ENCODE results near the gene ABCA13. TPM values are rescaled to one million over a fixed set of nuclear protein-coding genes. Genes with fewer than 3 reads are reported as not detected.

Gene ABCA13
- total RNA-seq, 4 donors from 2014 or later, result 0.38 to 9.8 (median 4.9) TPM

DNA sequence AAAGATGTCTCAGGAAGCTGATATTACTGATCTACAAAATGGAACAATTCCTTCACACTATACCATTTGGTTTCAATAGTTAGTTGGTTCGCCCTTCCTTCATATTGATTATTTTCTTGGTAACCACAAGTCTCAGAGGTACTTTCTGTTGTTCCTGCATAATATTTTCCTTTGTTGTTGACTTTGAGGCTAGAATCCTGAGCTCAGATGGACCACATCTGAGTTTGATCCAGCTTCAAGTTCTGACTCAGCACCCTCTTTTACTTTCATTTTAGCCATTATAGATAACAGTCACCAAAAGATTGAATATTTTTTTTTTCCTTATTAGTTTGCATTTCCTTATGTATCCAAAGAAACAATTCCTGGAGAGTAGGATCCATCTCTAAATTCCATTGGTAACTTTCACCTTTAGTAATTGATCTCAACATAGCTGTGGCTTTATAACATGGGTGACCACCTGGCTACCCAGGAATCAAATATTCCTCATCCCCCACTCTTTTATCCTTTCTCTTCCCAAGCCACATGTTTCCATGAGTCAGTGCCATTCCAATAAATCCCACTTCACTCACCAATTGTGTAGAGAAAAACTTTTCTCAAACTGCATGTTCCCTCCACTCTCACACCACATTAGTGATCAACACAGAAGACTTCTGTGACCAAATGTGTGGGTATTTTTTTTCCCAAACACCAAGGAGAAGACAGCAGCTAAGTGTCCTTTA, 9.7 kb upstream of the ABCA13 start:
- no peak for TF ChIP-seq POLR2A (IDR thresholded peaks at IDR 0.05)
- no peak for TF ChIP-seq CTCF (IDR thresholded peaks at IDR 0.05)
- DNase-seq, result no peak
- H3K4me3 ChIP-seq, result no peak overlapping the region
- peaks cover 0 to 3% (median 0%) of the 10 kb centered on the region in 3 donors for H3K9me3 ChIP-seq
- no peaks in the 10 kb centered on the region for H3K36me3 ChIP-seq
- H3K27me3 ChIP-seq, result no peaks in the 10 kb centered on the region
- no peaks in the 10 kb centered on the region for H3K4me1 ChIP-seq
- 79 to 93% methylated on average over 1 of the region's 1 CpG for WGBS, 2 donors
- H3K27ac ChIP-seq, result no peak overlapping the region
- intact Hi-C loops (cut with DNase I), result no loop called here

GRCh38 chr7:48165157-48165556, 6.1 kb upstream of the ABCA13 start:
- Histone ChIP-seq H3K36me3 (no peaks in the 10 kb centered on the region), H3K4me1 (peaks cover 0 to 8% (median 0%) of the 10 kb centered on the region in 3 donors), H3K27me3 (no peaks in the 10 kb centered on the region), H3K4me3 (no peak overlapping the region), H3K9me3 (peaks cover 0 to 3% (median 0%) of the 10 kb centered on the region in 3 donors), H3K27ac (no peak overlapping the region)
- WGBS, 2 donors, result 70 to 74% methylated on average over 2 of the region's 2 CpGs
- TF ChIP-seq CTCF (IDR thresholded peaks at IDR 0.05) (no peak), POLR2A (IDR thresholded peaks at IDR 0.05) (no peak)
- DNase-seq, result no peak
- intact Hi-C loops (cut with DNase I), result no loop called here

GRCh38 chr7:48168159-48168558, 3.1 kb upstream of the ABCA13 start:
- DNase-seq, result no peak
- 13 to 52% methylated on average over 2 of the region's 2 CpGs for WGBS, 2 donors
- no peak for TF ChIP-seq POLR2A (IDR thresholded peaks at IDR 0.05)
- intact Hi-C loops (cut with DNase I), result no loop called here
- no peak overlapping the region for H3K27ac ChIP-seq
- H3K4me1 ChIP-seq, result peaks cover 0 to 17% (median 0%) of the 10 kb centered on the region in 3 donors
- no peak overlapping the region for H3K4me3 ChIP-seq
- H3K9me3 ChIP-seq, result peaks cover 0 to 2% (median 0%) of the 10 kb centered on the region in 3 donors
- no peaks in the 10 kb centered on the region for H3K36me3 ChIP-seq
- no peaks in the 10 kb centered on the region for H3K27me3 ChIP-seq

DNA sequence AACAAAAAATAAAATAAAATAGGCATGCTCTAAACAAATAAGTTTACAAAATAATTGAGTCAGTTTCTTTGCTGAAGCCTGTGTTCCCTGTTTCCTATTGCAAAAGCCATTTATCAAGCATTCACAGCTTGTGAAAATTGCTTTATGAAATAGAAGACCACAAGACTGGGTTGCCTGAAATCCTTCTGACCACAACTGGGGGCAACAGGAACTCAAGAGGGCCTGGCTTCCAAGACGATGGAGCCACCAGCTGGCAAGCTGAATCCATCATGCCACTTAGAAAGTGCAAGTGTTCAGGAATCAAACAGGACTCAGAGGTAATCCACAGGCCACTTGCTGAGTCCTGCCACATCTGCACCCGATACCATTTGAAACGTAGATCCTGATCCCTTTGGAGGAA, 752 bp upstream of the ABCA13 start:
- Histone ChIP-seq H3K4me1 (peaks cover 0 to 27% (median 0%) of the 10 kb centered on the region in 3 donors), H3K9me3 (no peaks in the 10 kb centered on the region), H3K4me3 (no peak overlapping the region), H3K36me3 (no peaks in the 10 kb centered on the region), H3K27ac (no peak overlapping the region), H3K27me3 (no peaks in the 10 kb centered on the region)
- no peak for DNase-seq
- intact Hi-C loops (cut with DNase I), result no loop called here
- 42 to 50% methylated on average over 3 of the region's 3 CpGs for WGBS, 2 donors
- TF ChIP-seq POLR2A (IDR thresholded peaks at IDR 0.05), result no peak
- no peak for TF ChIP-seq CTCF (IDR thresholded peaks at IDR 0.05)

- no peak for DNase-seq
- TF ChIP-seq CTCF (IDR thresholded peaks at IDR 0.05) (no peak), POLR2A (IDR thresholded peaks at IDR 0.05) (no peak)
These were observed 2.1 kb downstream of the ABCA13 start for GRCh38 chr7:48173313-48173712.

More at GRCh38 chr7:48173313-48173712, 2.1 kb downstream of the ABCA13 start:
- Histone ChIP-seq H3K9me3 (no peaks in the 10 kb centered on the region), H3K4me3 (no peak overlapping the region), H3K4me1 (peaks cover 0 to 22% (median 0%) of the 10 kb centered on the region in 3 donors), H3K27ac (no peak overlapping the region), H3K36me3 (no peaks in the 10 kb centered on the region), H3K27me3 (no peaks in the 10 kb centered on the region)
- intact Hi-C loops (cut with DNase I), result no loop called here
